Hepatocyte (in vitro differentiated cells): ENCODE measurements around the gene DLK2. TPM values are rescaled to one million over a fixed set of nuclear protein-coding genes. Genes with fewer than 3 reads are reported as not detected.
"Not testable (repeated sequence)": the region's sequence is repeated elsewhere in the genome, so short reads cannot be mapped to it uniquely, and the experiment has no call there.

ENCODE experiments used
- DNase-seq: peaks from one replicate; pipeline ENCODE4 v3.0.0-alpha.2; 2016; ENCODE audit warnings: low spot score
- H2AFZ ChIP-seq: fragments of 200-600 bp; sonication (generic); 2 replicates; pipeline ENCODE4 v1.6.0; 2016; ENCODE audit warnings: antibody characterized with exemption, mild to moderate bottlenecking
- H3K27ac ChIP-seq: fragments of 200-600 bp; sonication (generic); 2 replicates; pipeline ENCODE4 v1.5.1; 2016; ENCODE audit warnings: mild to moderate bottlenecking
- H3K27me3 ChIP-seq: fragments of 200-600 bp; sonication (generic); 2 replicates; pipeline ENCODE4 v1.6.1; 2016
- H3K36me3 ChIP-seq: fragments of 200-600 bp; sonication (generic); replicated peaks from 2 replicates; pipeline ENCODE4 v1.5.1; 2016; ENCODE audit warnings: low read depth; ENCODE audit not compliant: insufficient read depth
- H3K4me1 ChIP-seq: fragments of 200-600 bp; sonication (generic); 2 replicates; pipeline ENCODE4 v1.5.1; 2016; ENCODE audit warnings: mild to moderate bottlenecking, moderate library complexity; ENCODE audit not compliant: insufficient read depth
- H3K4me2 ChIP-seq: fragments of 200-600 bp; sonication (generic); 2 replicates; pipeline ENCODE4 v1.6.0; 2016
- H3K4me3 ChIP-seq: fragments of 200-600 bp; sonication (generic); 2 replicates; pipeline ENCODE4 v1.5.1; 2016; ENCODE audit warnings: mild to moderate bottlenecking
- H3K79me2 ChIP-seq: fragments of 200-600 bp; sonication (generic); 2 replicates; pipeline ENCODE4 v1.6.0; 2017; ENCODE audit warnings: mild to moderate bottlenecking
- H3K9me2 ChIP-seq: fragments of 200-600 bp; sonication (generic); replicated peaks from 2 replicates; pipeline ENCODE4 v1.6.0; 2017; ENCODE audit warnings: mild to moderate bottlenecking; ENCODE audit not compliant: insufficient read depth
- H3K9me3 ChIP-seq: fragments of 200-600 bp; sonication (generic); 2 replicates; pipeline ENCODE4 v1.5.1; 2016; ENCODE audit warnings: low read depth, mild to moderate bottlenecking
- H4K20me1 ChIP-seq: fragments of 200-600 bp; sonication (generic); 2 replicates; pipeline ENCODE4 v1.6.0; 2016; ENCODE audit warnings: mild to moderate bottlenecking; ENCODE audit not compliant: insufficient read depth, poor library complexity, severe bottlenecking
- CTCF ChIP-seq: fragments of 200-600 bp; sonication (generic); IDR thresholded peaks from 2 replicates; pipeline ENCODE4 v1.5.1; 2016; ENCODE audit warnings: antibody characterized with exemption, mild to moderate bottlenecking; ENCODE audit not compliant: poor library complexity
- EZH2 ChIP-seq: fragments of 200-600 bp; sonication (generic); IDR thresholded peaks from 2 replicates; pipeline ENCODE4 v1.6.1; 2016; ENCODE audit warnings: antibody characterized with exemption, mild to moderate bottlenecking, borderline replicate concordance
- EZH2phosphoT487 ChIP-seq: fragments of 200-600 bp; sonication (generic); IDR thresholded peaks from one replicate; pipeline ENCODE4 v1.6.1; 2018; ENCODE audit warnings: antibody characterized with exemption, mild to moderate bottlenecking, low read depth, moderate library complexity; ENCODE audit not compliant: unreplicated experiment, severe bottlenecking
- WGBS: methylation state at CpG from one replicate; pipeline ENCODE4 v1.1.6; 2016; ENCODE audit warnings: low lambda C conversion rate; ENCODE audit errors: missing lambda C conversion rate; 5-methylcytosine and 5-hydroxymethylcytosine counted together
- polyA plus RNA-seq: library from polyadenylated mRNA; unstranded; fragments of >200 nt; fragmentation: Nextera tagmentation; extraction: Ambion mirVana; gene quantifications from 2 replicates; pipeline ENCODE4 v1.2.1, GENCODE V29; 2016
- total RNA-seq: library from RNA; depleted of rRNA; stranded (reverse); fragments of >200 nt; gene quantifications from 2 replicates; pipeline ENCODE4 v1.2.3, GENCODE V29; 2014

DLK2 gene
- total and polyA plus RNA-seq, 2 experiments from 2014 or later = 0.33 to 1.8 TPM

DNA sequence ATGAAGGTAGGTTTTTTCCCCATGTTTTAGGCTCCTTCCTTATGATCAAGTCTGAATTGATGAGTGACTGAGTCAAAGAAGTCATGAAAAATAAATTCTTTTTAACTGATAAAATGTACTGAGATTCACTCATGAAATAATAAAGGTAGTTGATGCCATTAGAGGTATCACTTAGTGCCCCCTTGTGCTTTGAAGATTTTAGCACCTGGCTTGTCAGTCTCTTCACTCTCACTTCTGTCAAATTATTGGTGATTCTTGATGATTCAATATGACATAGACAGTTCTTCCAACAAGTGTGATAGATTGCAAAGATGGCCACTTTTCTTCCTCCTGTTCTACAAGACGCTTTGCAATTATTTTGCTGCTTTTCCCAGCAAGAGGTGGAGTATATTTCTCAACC lies 4.2 kb upstream of the DLK2 start:
- 74% methylated on average over 1 of the region's 1 CpG for WGBS
- no peaks in the 10 kb centered on the region for H3K9me2 ChIP-seq
- no peak overlapping the region for H3K4me2 ChIP-seq
- peaks cover 24% of the 10 kb centered on the region for H3K27me3 ChIP-seq
- no peaks in the 10 kb centered on the region for H4K20me1 ChIP-seq
- H2AFZ ChIP-seq = no peak overlapping the region
- no peaks in the 10 kb centered on the region for H3K4me1 ChIP-seq
- no peak overlapping the region for H3K27ac ChIP-seq
- no peaks in the 10 kb centered on the region for H3K79me2 ChIP-seq
- no peaks in the 10 kb centered on the region for H3K36me3 ChIP-seq
- no peak for DNase-seq
- no peaks in the 10 kb centered on the region for H3K9me3 ChIP-seq
- no peak for TF ChIP-seq EZH2phosphoT487
- H3K4me3 ChIP-seq = no peak overlapping the region

GRCh38 chr6:43458154-43458553 lies 2.8 kb upstream of the DLK2 start:
- H3K9me2 ChIP-seq, H2AFZ ChIP-seq, H3K79me2 ChIP-seq, H3K4me1 ChIP-seq, H4K20me1 ChIP-seq, H3K4me3 ChIP-seq, H3K4me2 ChIP-seq, H3K9me3 ChIP-seq, H3K36me3 ChIP-seq, H3K27ac ChIP-seq, DNase-seq: not testable (repeated sequence)
- peaks cover 24% of the 10 kb centered on the region for H3K27me3 ChIP-seq
- WGBS = 91% methylated on average over 15 of the region's 15 CpGs

GRCh38 chr6:43457643-43458042 lies 2.3 kb upstream of the DLK2 start:
- H3K27me3 ChIP-seq = peaks cover 24% of the 10 kb centered on the region
- H3K9me3 ChIP-seq = no peaks in the 10 kb centered on the region
- no peaks in the 10 kb centered on the region for H3K79me2 ChIP-seq
- WGBS = 36% methylated on average over 7 of the region's 9 CpGs
- H3K4me2 ChIP-seq = peak overlapping the region; percentile 37
- DNase-seq = peak; percentile 11
- no peak overlapping the region for H3K4me3 ChIP-seq
- H3K4me1 ChIP-seq = no peaks in the 10 kb centered on the region
- no peaks in the 10 kb centered on the region for H3K9me2 ChIP-seq
- TF ChIP-seq EZH2 (no peak), CTCF (peak; percentile 16)
- no peaks in the 10 kb centered on the region for H3K36me3 ChIP-seq
- H3K27ac ChIP-seq = no peak overlapping the region
- H2AFZ ChIP-seq = no peak overlapping the region
- no peaks in the 10 kb centered on the region for H4K20me1 ChIP-seq

- Histone ChIP-seq H3K27ac (no peak overlapping the region), H3K36me3 (no peaks in the 10 kb centered on the region), H3K9me3 (no peaks in the 10 kb centered on the region), H3K9me2 (no peaks in the 10 kb centered on the region), H4K20me1 (no peaks in the 10 kb centered on the region), H3K4me1 (no peaks in the 10 kb centered on the region), H3K27me3 (peaks cover 18% of the 10 kb centered on the region), H3K79me2 (no peaks in the 10 kb centered on the region), H2AFZ (peak overlapping the region; percentile 26), H3K4me2 (peak overlapping the region; percentile 100), H3K4me3 (peak overlapping the region; percentile 77)
- TF ChIP-seq EZH2phosphoT487 (no peak), CTCF (no peak), EZH2 (no peak)
- peak; percentile 89 for DNase-seq
- under 1% methylated on average over 30 of the region's 97 CpGs for WGBS
Measured at GRCh38 chr6:43454696-43455530, 435 bp downstream of the DLK2 start.
